Activated T-cell treated with anti-CD3 and anti-CD28 coated beads, Interleukin-2, amount 50 U/mL, for 48 hours (primary cell): Measurements from ENCODE around the gene ZSCAN1.

ENCODE experiments used
- DNase-seq, 2 experiments: peaks; one replicate each; pipeline ENCODE4 v3.0.0-alpha.2; 2020

The ZSCAN1 gene

GRCh38 chr19:58042495-58043340 lies 8.9 kb downstream of the ZSCAN1 start:
- no peak for DNase-seq

GRCh38 chr19:58044391-58044790 lies 10.6 kb downstream of the ZSCAN1 start:
- no peak for DNase-seq

DNA sequence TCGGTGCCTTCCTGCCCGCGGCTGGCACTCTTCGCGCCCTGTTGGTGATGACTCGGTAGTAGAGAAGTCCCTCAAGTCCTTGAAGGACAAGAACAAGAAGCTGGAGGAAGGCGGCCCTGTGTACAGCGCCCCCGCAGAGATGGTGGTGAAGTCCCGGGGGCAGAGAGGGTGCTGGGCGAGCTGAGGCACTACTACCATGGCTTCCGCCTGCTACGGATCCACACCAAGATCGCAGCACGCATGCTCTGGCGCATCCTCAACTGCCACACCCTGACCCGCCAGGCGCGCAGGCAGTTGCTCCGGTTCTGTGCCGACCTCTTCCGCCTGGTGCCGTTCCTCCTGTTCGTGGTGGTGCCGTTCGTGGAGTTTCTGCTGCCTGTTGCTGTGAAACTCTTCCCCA lies 11.1 kb downstream of the ZSCAN1 start:
- no peak for DNase-seq

DNA sequence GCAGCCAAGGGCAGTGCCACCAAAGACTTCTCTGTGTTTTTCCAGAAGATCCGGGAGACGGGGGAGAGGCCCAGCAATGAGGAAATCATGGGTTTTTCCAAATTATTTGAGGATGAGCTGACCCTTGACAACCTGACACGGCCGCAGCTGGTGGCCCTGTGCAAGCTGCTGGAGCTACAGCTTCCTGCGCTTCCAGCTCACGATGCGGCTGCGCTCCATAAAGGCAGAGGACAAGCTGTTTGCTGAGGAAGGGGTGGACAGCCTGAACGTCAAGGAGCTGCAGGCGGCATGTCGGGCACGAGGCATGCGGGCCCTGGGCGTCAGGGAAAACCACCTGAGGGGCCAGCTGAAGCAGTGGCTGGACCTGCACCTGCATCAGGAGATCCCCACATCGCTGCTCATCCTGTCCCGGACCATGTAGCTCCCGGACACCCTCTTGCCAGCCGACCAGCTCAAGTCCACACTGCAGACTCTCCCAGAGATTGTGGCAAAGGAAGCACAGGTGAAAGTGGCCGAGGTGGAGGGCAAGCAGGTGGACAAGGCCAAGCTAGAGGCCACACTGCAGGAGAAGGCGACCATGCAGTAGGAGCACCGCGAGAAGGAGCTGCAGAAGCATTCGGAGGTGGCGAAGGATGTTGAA lies 11.7 kb downstream of the ZSCAN1 start:
- no peak for DNase-seq

DNA sequence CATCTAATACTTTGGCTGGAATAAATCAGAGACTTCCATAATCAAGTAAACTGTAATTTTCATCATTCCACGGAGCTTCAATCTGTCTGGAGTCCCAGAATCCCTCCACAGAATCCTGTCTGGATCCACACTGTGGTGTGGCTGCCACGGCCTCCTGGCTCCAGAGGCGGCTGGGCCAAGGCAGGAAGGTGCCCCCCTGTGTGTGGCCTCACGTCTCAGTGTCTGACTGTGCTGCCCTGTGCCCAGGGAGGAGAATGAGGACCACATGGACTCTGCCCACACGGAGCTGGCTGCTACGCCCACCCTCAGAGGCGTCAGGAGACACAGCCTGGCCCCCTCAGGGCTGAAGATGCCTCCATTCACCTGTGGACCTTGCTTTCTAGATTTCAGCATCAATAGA lies 13.0 kb downstream of the ZSCAN1 start:
- DNase-seq, result no peak

DNA sequence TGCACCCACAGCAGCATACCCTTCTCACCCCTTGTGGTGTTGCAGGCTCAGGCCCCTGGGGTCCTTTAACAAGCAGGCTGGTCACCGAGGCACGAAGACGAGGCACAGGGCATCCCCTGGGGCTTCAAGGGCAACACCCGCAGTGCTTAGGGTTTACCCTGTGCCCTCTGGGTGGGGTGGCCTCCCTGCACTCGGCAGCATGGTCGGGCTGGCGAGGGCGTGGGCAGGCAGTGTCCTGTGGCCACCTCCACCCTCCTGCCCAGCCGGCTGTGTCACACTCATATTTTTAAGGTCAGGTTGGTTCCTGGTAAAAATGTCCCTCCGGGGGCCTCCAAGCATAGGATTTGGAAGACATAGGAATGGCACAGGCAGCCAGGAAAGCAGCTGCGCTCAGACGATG lies 13.8 kb downstream of the ZSCAN1 start:
- DNase-seq, result no peak

DNA sequence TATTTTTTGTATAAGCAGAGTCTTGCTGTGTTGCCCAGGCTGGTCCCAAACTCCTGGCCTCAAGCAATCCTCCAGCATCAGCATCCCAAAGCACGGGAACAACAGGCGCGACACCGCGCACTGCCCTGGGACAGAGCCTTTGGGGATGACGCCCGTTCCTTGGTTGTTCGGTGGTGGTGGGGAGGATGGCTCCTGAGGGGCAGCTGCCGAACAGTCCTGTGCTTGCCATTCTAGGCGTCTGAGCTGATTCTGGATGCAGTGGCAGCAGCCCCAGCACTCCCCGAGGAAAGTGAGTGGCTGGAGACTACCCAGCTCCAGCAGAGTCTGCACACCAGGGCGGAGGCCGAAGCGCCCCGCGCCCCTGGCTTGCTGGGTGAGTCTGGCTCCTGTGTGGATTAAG lies 18.4 kb downstream of the ZSCAN1 start:
- DNase-seq, result no peak

- DNase-seq, result no peak
Observed at GRCh38 chr19:58053480-58054156, 19.8 kb downstream of the ZSCAN1 start.

DNA sequence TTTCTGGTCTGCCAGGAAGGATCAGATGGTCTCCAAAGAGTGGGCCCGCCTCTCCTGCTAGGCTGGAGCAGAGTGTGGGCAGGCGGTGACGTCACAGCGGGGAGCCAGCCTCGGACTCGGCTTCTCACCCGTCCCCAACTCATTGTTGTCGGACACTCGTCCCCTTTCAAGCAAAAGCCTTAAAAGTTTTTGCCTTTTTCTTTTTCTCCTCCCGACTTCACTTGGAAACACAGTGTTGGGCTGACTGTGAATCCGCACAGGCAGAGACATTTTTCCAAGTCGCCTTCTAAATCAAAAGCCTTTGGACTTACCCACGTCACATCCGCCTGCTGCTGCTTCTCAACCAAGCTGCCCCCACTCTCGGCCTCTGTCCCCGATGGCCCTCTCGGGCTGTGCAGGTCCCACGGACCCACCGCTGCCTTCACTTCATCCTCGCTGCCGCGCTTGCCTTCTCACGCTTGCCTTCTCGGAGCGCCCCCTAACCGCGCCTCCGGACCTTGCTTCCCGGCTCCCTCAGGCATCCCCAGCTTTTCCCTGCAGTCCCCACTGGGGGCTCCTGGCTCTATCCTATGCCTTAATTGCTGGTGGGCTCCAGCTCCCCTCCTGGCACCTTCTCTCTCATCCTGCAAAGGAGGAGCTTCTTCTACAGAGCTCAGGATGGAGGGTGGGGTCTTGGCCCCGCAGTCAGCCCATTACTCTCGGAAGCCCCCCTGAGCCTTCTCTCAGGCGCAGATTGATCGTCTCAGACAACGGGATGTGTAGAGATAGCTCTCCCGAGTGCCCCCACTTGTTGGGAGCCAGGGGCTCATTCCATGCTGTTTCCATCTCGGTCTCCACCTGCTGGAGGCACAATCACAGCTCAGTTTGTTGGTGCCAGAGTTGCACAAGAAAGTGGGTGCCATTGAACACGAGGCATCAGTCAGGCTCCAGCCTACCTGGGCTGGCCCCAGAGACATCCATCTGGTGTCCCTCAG lies 21.4 kb downstream of the ZSCAN1 start:
- DNase-seq, result no peak

DNA sequence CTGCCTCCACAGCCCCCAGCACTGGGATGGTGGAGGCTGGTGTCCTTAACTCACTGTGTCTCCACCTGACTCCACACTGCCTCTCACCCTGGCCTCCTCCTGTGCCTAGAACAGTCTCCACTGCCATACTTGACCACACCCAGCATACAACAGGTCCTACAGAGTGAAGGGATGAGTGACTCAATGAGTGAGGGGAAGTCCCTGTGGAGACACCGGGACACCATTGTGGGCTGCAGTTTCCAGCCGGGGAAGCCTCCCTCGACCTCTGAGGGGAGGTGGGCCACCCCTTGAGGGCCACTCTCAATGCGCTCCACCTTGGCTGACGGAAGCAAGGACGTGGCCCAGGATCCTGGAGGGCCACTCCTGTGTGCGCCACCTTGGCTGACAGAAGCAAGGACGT lies 22.4 kb downstream of the ZSCAN1 start:
- no peak for DNase-seq

GRCh38 chr19:58056861-58057260 lies 23.0 kb downstream of the ZSCAN1 start:
- no peak for DNase-seq

- DNase-seq, result no peak
Observed at GRCh38 chr19:58058467-58058866, 24.6 kb downstream of the ZSCAN1 start.

- peak; percentile 64 to 72 for DNase-seq
Observed at GRCh38 chr19:58059003-58059670, 25.3 kb downstream of the ZSCAN1 start, which contains the start of gene ZNF135. Gene ZNF135 (plus strand): TSS chr19:58059282. CDS start chr19:58060003, 721 bp downstream.

DNA sequence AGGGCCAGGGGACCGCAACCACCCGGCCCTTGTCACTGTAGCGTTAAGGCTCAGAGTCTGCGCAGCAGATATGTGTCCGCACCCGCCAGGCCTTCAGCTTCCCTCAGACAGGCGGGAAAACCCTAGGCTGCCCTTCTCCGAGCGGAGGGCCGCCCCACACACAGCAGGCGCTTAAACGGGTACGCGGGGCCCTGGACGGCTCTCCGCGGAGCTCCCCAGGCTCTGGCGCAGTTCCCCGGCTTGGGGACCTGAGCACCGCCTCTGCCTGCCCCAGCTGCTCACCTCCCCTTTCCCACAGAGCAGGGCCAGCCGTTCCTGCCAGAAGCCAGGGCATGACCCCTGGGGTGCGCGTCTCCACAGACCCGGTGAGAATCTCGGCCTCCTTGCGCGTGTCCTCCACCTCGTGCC lies 25.9 kb downstream of the ZSCAN1 start:
- DNase-seq, result no peak

DNA sequence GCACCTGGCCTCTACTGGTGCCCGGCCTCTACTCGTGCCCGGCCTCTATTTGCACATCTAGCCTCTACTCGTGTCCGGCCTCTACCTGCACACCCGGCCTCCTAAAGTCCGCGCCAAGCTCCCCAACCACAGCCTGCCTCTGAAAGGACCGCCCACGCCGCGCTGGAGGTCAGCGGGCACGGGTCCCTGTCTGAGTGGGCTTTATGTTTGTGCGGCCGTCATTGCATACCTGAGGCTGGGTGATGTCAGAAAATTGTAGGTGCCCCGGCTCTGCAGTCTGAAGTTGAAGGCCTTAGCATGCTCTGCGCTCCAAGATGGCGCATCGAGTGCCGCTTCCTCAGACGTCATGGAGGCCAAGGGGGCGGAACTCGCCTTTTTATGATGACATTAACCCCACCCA lies 26.4 kb downstream of the ZSCAN1 start:
- no peak for DNase-seq

DNA sequence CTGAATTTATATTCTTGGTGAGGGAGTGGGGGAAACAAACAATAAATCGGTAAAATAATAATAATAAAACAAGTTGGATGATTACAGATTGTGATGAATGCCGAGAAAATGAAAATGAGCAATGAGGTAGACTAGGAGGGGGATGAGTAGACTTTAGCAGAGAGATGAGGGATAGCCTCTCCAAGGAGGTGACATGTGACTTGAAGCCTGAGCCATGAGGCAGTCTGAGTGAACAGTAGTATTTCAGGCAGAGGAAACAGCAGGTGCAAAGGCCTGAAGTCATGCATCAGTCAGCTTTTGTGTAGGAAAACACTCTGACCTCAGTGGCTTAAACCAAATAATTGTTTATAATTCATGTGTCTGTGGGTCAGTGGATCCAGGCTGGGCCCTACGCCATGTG lies 29.9 kb downstream of the ZSCAN1 start:
- no peak for DNase-seq

- no peak for DNase-seq
Observed at GRCh38 chr19:58067240-58067912, 33.6 kb downstream of the ZSCAN1 start.

- DNase-seq, result no peak
Observed at GRCh38 chr19:58079792-58080191, 46.0 kb downstream of the ZSCAN1 start.

DNA sequence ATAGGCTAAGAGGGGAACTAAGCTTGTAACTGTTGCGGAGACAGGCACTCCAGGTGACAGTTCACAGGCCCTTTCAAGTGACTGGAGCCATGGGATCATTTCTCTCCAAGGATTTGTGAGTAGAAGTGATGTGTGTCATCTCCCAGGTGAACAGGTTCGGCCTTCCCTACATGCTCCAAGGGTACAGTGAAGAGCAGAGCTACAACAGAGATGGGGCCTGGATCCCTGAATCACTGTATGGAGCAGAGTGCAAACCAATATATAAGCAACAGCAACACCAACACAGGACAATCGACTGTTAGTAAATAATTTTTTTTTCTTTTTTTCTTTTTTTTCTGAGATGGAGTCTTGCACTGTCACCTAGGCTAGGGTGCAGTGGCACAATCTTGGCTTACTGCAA lies 49.2 kb downstream of the ZSCAN1 start:
- no peak for DNase-seq

DNA sequence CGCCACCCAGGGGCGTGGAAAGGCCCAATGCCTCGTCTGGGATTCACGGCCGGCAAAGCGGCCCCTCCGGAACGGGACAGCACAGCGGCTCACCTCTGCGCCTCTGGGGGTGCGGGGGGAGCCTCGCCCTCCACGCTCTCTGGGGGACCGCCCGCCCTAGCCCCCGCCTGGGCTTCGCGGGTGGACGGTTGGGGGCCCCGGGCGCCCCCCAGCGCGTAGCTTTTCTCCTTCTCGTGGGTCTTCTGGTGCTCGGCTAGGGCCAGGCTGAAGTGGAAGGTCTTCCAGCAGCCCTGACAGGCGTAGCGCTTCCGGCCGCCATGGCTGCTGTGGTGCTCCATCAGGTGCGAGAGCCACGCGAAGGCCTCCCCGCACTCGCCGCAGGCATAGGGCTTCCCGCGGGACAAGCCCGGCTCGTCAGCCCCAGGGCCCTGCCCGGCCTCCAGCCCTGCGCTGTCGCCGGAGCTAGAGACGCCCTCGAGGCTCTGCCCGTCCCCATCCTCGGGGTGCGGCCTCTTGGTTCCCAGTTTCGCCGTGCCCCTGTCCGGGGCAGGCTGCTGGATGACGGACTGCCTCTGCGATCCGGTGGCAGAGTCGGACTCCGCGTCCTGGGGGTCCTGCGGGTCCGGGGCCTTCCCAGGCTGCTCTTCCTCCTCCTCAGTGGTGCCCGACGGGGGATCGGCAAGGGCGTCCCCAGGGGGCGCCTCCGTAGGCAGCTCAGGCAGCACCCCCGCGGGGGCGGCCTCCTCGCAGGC lies 50.9 kb downstream of the ZSCAN1 start:
- DNase-seq, result no peak
